ENCODE measurements around the gene PCDHB2.
A peak's percentile ranks its signal among the peaks of the same experiment; 100 is the strongest.
"Not testable (repeated sequence)": the region's sequence is repeated elsewhere in the genome, so short reads cannot be mapped to it uniquely, and the experiment has no call there.

PCDHB2 gene

GRCh38 chr5:141094481-141095262, at the start of gene PCDHB2:
TSS of gene PCDHB2 (plus strand) at chr5:141094615. CDS start at chr5:141094791, 176 bp downstream.
- DNase-seq, result no peak

GRCh38 chr5:141050622-141051520, 43.5 kb upstream of the PCDHB2 start, which contains the start of gene PCDHB1:
TSS of gene PCDHB1 (plus strand) at chr5:141051374. CDS start at chr5:141051471, 97 bp downstream.
- DNase-seq, result no peak

GRCh38 chr5:141051521-141051866, 42.9 kb upstream of the PCDHB2 start:
- DNase-seq, result no peak

GRCh38 chr5:141077826-141078225, 16.6 kb upstream of the PCDHB2 start:
- no peak for DNase-seq

GRCh38 chr5:141082228-141082627, 12.2 kb upstream of the PCDHB2 start:
- DNase-seq, result no peak

GRCh38 chr5:141084487-141084989, 9.9 kb upstream of the PCDHB2 start:
- peak; percentile 26 to 49 for DNase-seq

- no peak for DNase-seq
These were observed 837 bp downstream of the PCDHB2 start for GRCh38 chr5:141095263-141095641.

GRCh38 chr5:141096181-141096580, 1.8 kb downstream of the PCDHB2 start:
- DNase-seq, result not testable (repeated sequence)

GRCh38 chr5:141096586-141096985, 2.2 kb downstream of the PCDHB2 start:
- DNase-seq, result not testable (repeated sequence)

- peak in 1 of 2 donors; percentile 9 for DNase-seq
These were observed 5.9 kb downstream of the PCDHB2 start, which contains the start of gene PCDHB3 for GRCh38 chr5:141100243-141100805. TSS of gene PCDHB3 (plus strand) at chr5:141100473. CDS start at chr5:141100650, 177 bp downstream.

- no peak for DNase-seq
These were observed 6.6 kb downstream of the PCDHB2 start for GRCh38 chr5:141101059-141101458.

- not testable (repeated sequence) for DNase-seq
These were observed 7.7 kb downstream of the PCDHB2 start for GRCh38 chr5:141102070-141102469.

GRCh38 chr5:141102471-141102870, 8.1 kb downstream of the PCDHB2 start:
- not testable (repeated sequence) for DNase-seq

- DNase-seq, result no peak
These were observed 10.9 kb downstream of the PCDHB2 start for GRCh38 chr5:141105350-141105749.

GRCh38 chr5:141119250-141119649, 24.8 kb downstream of the PCDHB2 start:
- DNase-seq, result no peak

- no peak for DNase-seq
These were observed 27.1 kb downstream of the PCDHB2 start, which contains the start of gene PCDHB4 for GRCh38 chr5:141121563-141121962. TSS of gene PCDHB4 (plus strand) at chr5:141121818. CDS start at chr5:141121999, 181 bp downstream.

GRCh38 chr5:141121985-141122384, 27.6 kb downstream of the PCDHB2 start:
- DNase-seq, result no peak

GRCh38 chr5:141123396-141124135, 29.2 kb downstream of the PCDHB2 start:
- not testable (repeated sequence) for DNase-seq

- DNase-seq, result no peak
These were observed 32.9 kb downstream of the PCDHB2 start for GRCh38 chr5:141127305-141127704.

- no peak for DNase-seq
These were observed 40.8 kb downstream of the PCDHB2 start, which contains the start of gene PCDHB5 for GRCh38 chr5:141135030-141135717. TSS of gene PCDHB5 (plus strand) at chr5:141135206. CDS start at chr5:141135435, 229 bp downstream.

GRCh38 chr5:141135718-141136266, 41.4 kb downstream of the PCDHB2 start:
- no peak for DNase-seq
